Fibroblast of the aortic adventitia (primary cell): ENCODE results near the gene MTG1. TPM values are rescaled to one million over a fixed set of nuclear protein-coding genes. Genes with fewer than 3 reads are reported as not detected.
"Not testable (repeated sequence)": the region's sequence is repeated elsewhere in the genome, so short reads cannot be mapped to it uniquely, and the experiment has no call there.

Experiments used
- DNase-seq: peaks from one replicate; pipeline ENCODE4 v3.0.0-alpha.2; 2010; ENCODE audit warnings: low read depth
- H3K4me3 ChIP-seq: 2 replicates; pipeline ENCODE4 v1.5.1; 2011; ENCODE audit warnings: low read depth, mild to moderate bottlenecking, control low read depth, low read length, moderate library complexity
- total RNA-seq: library from RNA; depleted of rRNA; stranded (reverse); fragments of >200 nt; gene quantifications from 2 replicates; pipeline ENCODE4 v1.2.3, GENCODE V29; 2012; ENCODE audit warnings: low replicate concordance
- TF ChIP-seq, protein P1 (sequence below): IDR thresholded peaks from 2 replicates; pipeline ENCODE4 v1.5.1; 2011; ENCODE audit warnings: mild to moderate bottlenecking, low read length, control low read depth, inconsistent platforms; ENCODE audit not compliant: insufficient read depth

The MTG1 gene
- total RNA-seq, 1 donor: 25.4 TPM

DNA sequence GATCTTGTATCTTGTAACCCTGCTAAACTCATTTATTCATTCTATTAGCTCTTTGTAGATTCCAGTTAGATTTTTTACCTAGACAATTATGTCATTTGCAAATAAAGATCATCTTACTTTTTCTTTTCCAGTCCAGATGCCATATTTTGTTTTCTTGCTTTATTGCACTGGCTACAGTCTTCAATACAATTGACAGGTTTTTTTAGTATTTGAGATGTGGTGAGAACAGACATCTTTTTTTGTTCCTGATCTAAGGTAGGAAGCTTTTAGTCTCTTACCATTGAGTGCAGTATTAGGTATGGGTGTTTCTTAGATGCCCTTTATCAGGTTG lies 18.4 kb downstream of the MTG1 start:
- no peak overlapping the region for H3K4me3 ChIP-seq
- TF ChIP-seq, protein P1, sequence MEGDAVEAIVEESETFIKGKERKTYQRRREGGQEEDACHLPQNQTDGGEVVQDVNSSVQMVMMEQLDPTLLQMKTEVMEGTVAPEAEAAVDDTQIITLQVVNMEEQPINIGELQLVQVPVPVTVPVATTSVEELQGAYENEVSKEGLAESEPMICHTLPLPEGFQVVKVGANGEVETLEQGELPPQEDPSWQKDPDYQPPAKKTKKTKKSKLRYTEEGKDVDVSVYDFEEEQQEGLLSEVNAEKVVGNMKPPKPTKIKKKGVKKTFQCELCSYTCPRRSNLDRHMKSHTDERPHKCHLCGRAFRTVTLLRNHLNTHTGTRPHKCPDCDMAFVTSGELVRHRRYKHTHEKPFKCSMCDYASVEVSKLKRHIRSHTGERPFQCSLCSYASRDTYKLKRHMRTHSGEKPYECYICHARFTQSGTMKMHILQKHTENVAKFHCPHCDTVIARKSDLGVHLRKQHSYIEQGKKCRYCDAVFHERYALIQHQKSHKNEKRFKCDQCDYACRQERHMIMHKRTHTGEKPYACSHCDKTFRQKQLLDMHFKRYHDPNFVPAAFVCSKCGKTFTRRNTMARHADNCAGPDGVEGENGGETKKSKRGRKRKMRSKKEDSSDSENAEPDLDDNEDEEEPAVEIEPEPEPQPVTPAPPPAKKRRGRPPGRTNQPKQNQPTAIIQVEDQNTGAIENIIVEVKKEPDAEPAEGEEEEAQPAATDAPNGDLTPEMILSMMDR: no peak
- no peak for DNase-seq

DNA sequence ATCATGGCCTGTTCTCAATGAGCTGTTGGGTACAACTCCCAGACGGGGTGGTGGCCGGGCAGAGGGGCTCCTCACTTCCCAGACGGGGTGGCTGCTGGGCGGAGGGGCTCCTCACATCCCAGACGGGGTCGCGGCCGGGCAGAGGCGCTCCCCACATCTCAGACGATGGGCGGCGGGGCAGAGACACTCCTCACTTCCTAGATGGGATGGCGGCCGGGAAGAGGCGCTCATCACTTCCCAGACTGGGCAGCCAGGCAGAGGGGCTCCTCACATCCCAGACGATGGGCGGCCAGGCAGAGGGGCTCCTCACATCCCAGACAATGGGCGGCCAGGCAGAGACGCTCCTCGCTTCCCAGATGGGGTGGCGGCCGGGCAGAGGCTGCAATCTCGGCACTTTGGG lies 20.4 kb downstream of the MTG1 start:
- not testable (repeated sequence) for DNase-seq, H3K4me3 ChIP-seq

DNA sequence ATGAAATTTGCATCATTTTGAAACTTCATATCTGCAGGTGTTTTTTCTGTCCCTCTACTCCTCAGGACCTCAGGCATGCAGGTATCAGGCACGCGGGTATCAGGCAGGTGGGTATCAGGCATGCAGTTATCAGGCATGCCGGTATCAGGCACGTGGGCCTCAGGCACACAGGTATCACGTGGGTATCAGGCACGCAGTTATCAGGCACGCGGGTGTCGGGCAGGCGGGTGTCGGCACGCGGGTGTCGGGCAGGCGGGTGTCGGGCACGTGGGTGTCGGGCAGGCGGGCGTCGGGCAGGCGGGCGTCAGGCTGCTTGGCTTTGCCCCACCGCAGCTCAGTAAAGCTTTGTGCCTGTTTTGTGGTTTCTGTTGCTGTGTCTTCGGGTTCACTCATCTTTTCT lies 21.8 kb downstream of the MTG1 start:
- DNase-seq: no peak
- TF ChIP-seq, protein P1: no peak
- H3K4me3 ChIP-seq: no peak overlapping the region

DNA sequence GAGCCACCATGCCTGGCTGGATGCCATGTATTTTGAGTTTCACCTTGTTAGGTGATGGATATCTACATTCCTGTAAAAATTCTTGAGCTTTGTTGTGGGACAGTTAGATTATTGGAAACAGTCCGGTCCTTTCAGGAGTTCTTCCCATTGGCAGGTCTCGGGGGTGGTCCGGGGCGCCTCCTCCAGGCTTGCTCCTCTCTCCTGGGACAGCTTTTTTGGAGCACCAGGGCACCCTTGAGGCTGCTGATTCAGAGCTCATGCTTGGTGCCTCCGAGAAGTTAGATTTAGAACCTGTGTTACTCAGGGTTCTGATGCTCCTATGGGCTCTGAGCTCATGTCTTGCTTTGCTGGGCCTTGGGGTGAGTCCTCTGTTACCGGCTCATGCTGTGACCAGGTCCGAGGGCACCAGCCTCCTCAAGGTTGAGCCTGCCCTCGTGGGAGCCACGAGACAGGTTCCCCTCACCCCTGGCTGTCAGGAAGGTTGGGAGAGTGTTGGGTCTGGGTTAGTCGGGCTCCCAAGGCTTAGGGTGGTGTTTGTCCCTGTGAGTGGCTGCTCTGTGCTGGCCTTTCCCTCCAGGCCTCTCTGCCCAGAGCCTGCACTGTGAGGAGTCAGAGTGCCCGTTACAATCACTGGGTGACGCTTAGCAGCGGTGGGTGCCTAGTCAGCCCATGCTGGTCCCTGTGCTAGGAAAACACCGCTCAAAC lies 24.5 kb downstream of the MTG1 start:
- H3K4me3 ChIP-seq: no peak overlapping the region
- no peak for DNase-seq
- TF ChIP-seq, protein P1: no peak

DNA sequence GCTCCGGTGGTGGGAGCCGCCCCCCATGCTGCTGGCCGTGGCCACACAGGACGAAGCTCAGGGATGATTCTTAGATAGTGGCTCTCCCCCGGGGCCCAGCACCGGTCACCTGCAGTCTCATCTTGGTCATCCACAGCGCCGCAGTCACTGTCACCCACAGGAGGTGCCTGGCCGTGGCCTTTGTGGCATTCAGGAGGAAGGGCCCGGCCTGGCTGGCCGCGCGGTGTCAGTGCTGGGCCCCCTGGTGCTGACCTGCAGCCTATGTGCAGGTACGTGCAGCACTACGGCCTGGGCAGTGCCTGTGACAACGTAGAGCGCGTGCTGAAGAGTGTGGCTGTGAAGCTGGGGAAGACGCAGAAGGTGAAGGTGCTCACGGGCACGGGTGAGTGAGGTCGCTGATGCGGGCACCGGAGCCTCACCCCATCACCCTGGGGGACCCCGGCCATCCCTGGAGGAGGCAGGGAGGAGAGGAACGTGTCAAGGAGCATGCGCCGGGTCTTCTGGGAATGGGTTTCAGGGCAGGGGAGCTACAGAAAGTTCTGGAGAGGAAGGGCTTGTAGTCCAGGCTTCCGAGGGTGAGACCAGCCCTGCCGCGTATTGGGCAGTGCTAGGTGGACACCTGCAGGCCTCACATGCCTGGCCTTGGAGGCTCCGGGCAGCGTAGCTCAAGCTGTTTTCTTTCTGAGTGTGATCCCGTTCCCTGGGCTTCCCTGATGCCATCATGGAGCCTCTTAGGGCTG lies 25.4 kb downstream of the MTG1 start:
- H3K4me3 ChIP-seq: no peak overlapping the region
- DNase-seq: no peak
- TF ChIP-seq, protein P1: no peak

DNA sequence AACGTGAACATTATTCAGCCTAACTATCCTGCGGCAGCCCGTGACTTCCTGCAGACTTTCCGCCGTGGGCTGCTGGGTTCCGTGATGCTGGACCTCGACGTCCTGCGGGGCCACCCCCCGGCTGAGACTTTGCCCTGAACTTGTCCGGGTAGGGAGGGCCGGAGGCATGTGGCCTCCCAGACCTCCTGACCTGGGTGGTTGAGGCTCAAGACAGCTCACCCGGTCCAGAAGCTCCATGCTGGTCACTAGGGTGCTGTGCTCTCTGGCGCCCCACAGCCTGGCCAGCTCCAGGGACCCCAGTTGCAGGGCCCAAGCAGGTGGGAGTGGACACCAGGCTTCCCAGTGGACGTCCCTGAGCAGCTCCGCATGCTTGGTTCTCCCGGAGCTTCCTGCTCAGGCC lies 26.1 kb downstream of the MTG1 start:
- TF ChIP-seq, protein P1: no peak

DNA sequence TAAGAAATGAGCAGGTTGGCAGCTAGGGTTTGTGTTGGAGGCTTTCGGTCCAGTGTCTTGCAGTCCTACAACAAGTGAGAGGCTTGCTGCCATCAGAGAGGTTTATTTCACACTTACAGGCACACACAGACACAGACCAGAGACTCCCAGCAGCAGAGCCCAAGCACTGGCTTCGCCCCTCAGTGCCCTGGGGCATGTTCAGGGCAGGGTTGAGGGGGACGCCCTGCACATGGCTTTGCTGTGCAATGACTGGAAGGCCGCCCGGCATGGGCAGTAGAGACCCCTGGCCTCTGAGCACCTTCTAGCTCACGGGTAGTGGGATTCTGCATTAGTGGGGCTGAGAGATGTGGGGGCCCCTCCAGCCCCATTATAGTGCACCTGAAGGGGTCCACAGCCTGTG lies 26.6 kb downstream of the MTG1 start:
- H3K4me3 ChIP-seq: no peak overlapping the region
- DNase-seq: no peak
- TF ChIP-seq, protein P1: no peak

More for the DNA sequence above, 26.1 kb downstream of the MTG1 start:
- no peak for DNase-seq
- no peak overlapping the region for H3K4me3 ChIP-seq
